SIG-M5 treated with dmso at 0.1 percent for 504 hours (cell line): ENCODE data around the gene CYP46A1.
"Not testable (repeated sequence)": the region's sequence is repeated elsewhere in the genome, so short reads cannot be mapped to it uniquely, and the experiment has no call there.

Experiments used
- DNase-seq: peaks from one replicate; lab custom pipeline; 2025; ENCODE audit not compliant: unreplicated experiment; lab: John Stamatoyannopoulos, UW

CYP46A1 gene

DNA sequence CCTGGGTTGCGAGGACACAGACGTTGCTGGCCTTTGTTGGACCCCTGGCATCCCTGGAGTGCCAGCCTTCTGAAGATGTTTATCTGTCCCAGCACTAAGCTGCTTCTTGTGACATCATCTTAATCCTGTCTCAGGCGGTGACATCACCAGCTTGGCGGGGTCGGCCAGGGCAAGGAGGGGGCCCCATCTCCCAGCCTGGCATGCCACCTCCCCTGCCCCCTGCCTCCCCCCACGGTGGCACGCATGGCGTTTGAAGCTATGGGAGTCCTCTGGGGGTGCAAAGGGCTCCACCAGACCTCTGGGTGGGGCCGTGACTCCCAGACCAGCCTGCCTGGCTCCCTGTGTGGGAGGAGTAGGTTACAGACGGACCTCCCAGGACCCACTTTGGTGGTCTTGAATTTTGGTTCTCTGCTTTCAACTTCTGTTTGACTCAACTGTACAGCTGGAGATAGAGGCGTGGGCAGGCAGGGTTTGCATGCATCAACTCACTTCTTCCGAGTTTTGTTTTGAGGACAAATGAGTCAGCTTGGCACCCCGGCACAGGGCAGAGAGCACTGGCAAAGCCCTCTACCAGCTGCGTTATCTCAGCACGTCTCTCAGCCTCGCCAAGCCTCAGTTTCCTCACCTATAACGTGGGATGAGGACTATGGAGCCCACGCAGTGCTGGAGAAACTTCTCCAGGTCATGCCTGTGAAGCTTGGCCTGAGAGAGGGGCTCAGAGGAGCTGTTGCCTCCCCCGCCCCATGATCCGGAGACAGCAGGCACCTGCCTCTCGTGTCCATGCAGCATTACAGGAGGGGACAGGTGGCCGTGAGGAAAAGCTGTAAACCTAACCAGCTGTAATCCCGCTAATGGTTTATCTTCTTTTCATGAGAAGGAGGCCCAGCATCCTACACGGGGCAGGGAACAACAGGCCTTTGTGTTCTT, 70.3 kb downstream of the CYP46A1 start:
- DNase-seq = no peak

DNA sequence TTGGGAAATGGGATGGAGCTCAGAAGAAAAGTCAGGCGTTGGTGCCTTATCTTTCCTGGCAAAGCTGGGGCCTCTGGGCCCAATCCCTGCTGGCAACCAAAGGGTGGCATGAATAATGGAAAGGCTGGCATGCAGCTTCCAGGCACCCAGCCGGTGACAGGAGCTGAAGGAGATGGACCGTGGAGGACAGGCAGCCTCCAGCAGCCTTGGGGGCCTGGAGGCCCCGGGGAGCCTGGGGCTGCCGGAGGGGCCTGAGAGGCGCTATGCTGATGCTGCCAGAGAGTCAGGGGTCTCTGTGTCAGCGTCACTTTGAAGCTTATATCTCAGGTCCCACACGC, 70.9 kb downstream of the CYP46A1 start:
- no peak for DNase-seq

DNA sequence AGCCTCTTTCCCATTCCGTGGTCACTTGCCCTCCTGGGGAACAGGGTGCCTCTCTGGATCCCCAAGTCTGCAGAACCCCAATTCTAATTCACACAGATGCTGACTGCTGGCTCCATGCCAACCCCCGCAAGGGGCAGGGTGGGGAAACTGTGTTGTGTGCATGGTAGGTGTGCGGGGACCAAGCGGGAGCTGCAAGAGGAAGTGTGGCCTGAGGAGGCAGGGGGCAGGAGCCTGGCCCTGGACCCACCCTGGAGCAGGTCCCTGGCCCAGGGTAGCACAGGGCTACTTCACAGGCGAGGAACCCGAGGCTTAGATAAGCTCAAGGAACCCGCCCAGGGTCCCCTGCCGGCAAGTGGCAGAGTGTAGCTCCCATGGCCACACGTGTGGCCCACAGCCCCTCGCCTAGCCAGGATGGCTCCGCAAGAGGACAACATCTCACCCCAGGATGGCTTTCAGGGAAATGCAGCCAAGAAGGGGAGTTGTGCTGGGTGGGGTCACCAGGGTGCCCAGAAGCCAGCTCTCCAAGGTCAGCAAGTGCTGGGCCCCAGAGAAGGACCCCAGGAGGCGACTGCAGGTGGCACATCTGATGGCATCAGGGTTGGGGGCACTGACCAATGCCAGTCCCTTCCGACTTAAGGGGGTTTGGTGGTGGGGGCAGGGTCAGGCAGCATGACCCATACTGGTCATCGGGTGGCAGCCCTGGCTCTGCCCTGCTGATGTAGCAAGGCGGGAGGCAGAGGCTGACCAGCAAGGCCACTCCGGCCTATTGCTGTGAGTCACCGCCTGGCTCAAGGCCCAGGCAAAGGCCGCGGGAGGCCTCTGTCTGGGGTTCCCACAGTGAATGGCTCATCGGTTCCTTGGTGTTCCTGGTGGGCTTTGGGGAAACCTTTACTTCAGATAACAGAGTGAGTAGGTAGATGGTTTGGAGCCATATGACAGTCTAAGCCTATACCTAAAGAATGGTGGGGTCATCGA, 71.8 kb downstream of the CYP46A1 start:
- DNase-seq = no peak

DNA sequence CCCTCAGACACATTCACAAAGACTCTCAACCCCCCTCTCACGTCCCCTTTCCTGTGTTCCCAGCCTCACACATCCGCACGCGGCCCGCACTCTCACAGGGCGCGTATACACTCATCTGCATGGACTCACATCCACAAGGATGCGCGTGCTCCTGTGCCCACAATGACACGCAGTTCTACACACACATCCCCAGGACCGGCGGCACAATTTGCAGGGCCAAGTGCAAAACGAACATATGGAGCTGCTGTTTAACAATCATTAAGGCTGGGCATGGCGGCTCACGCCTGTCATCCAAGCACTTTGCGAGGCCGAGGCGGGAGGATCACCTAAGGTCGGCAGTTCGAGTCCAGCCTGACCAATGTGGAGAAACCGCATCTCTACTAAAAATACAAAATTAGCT, 72.7 kb downstream of the CYP46A1 start:
- no peak for DNase-seq

DNA sequence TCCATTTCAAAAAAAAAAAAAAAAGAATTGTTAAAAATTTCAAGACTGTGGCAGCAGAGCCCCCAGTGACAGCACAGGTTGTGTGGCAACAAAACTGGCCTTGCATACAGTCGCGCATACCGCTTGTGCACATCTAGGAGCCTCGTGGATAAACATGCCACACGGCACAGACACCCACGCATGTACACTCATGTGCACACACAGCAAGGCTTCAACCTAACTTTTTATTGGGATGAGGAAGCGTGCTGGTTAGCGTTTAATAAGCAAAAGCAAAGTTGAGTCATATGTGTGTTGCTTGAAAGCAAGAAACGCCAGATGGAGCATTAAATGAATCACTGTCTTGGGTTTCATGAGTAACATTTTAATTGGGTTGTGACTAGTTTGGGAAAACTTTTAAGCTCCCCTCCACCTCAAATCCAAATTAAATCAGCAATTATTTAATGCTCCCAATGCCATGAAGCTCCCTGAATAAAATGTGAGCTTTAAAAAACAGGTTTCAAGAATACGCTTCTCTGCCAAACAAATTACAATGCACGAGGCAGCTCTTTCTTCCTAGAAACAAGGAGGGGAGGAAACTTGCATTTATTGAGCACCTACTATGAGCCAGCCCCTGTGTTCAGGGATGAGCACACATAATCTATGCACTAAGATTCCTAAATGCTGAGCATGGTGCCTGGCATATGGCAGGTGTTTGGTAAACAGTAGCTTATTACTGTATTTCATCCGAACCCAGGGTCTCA, 73.4 kb downstream of the CYP46A1 start:
- no peak for DNase-seq

DNA sequence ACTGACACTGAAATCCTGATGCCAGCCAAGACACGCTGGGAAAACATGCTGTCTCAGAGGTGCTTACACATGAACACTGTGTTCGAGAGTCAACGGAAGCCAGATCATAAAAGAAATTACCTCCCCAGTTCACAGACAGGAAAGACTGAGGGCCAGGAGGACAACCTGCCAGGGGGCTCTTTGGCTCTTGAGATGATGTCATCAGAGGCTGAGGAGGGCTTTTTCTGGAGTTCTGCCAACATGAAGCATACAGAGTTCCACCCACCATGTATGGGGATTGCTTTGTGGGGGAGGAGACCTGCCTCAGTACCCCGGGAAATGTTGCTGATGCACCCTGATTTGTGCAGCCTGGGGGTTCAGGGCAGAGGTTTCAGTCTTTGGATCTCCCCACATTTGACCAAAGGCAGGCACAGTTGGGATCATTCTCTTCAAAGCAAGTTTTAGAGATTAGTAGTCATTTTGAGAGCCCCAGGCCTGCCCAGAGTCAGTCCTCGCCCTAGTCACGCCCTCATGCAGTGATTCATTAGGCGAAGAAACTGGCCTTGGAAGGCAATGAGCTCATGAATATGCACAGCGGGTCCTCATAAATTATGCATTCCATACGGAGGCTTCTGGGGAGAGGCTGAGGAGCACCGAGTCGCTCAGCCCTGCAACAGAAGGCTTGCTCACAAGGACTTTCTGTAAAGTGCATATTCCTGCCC, 74.2 kb downstream of the CYP46A1 start:
- DNase-seq = no peak

DNA sequence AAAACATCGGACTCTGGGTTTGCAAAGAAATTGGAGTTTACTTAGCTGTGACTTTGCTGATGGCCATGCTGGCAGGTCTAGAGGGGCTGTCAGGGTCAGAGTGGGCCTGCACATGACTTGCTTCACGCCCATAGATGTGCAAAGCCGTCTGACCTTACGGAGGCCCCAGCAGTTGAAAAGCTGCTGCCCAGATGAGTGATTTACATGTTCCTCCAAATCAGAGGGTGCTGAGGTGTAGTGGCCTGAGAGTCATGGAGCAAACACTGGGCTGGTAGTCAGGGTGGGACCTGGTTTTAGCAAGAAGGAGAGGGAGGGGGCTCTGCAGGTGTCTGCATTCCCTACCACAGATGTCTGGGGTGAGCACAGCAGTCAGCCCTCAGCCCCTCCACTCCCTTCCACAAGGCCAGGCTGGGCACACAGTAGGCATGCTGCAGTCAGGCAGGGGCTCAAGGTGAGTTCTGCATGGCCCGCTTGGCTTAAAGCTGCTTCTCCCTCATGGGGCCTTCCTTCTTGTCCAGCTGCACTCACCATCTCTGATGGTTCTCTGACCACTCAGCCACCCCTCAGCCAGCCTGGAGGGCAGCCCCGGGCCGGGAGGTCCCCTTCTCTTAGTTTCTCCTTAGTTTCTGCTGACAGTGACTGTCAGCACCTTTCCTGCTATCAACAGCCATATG, 74.9 kb downstream of the CYP46A1 start:
- no peak for DNase-seq

DNA sequence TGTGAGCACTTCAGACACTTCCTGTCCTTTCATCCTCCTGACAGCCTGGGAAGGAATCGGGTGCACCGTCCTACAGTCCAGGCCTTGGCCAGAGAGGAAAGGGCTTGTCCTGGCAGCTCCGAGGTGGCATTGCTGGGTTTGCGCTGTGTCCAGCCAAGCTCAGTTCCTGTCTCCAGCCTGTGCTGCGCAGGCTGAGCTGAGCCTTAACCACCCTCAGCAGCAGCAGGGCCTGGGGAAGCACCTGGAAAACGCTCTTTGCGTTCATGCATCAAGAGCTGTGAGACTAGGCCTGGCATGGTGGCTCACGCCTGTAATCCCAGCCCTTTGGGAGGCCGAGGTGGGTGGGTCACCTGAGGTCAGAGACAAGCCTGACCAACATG, 75.4 kb downstream of the CYP46A1 start:
- DNase-seq = no peak

DNA sequence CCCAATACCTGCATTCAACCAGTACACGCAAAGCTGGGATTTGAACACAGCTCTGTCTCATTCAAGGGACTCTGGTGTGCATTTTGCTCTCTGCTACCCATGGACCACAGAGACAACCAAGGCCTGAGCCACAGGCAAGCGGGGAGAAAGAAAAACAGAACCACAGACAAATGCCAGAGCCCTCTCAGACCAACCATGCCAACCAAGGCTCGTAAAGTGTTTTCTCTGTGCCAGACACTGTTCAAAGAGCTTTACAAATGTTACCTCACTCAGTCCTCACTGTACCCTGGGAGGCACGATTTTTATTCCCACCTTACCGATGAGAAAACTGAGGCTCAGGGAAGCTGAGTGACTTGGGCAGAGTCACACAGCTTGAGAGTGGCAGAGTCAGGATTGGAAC, 76.7 kb downstream of the CYP46A1 start:
- no peak for DNase-seq

DNA sequence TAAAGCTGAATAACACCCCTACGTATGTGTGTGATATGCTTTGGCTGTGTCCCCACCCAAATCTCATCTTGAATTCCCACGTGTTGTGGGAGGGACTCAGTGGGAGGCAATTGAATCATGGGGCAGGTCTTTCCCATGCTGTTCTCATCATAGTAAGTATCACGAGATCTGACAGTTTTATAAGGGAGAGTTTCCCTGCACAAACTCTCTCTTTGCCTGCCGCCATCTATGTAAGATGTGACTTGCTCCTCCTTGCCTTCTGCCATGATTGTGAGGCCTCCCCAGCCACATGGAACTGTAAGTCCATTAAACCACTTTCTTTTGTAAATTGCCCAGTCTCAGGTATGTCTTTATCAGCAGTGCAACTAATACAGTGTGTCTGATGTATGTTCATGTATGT, 78.8 kb downstream of the CYP46A1 start:
- not testable (repeated sequence) for DNase-seq

DNA sequence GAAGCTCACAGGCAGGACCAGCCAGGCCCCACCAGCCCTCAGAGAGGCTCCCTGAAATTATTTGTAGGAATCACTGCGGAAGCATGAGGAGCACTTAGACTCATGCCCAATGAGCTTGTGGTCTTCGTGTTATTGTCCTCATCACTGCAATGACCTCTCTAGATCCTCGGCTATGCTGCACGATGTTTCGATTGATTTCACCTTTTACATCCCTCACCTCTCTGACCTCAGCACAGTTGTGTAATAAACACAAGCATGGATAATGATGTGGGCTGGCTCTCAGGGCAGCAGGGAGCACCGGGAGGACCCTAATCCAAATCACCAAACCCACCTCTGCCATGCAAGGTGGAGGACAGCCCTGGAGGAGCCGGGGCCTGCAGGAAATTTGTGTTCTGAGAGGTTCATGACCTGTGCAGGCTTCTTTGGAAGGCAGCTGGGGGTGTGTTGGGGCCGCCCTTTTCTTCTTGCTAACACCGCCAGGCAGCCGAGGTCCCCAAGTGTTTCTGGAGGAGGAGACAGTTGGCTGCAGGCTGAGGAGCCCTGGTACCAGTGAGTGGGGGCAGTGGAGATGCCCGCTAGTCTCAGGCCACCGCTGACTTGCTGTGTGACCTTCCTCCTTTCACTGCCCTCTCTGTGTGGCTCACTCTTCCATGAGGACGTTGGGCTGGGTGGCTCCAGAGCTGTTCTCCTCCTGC, 79.6 kb downstream of the CYP46A1 start:
- DNase-seq = no peak

DNA sequence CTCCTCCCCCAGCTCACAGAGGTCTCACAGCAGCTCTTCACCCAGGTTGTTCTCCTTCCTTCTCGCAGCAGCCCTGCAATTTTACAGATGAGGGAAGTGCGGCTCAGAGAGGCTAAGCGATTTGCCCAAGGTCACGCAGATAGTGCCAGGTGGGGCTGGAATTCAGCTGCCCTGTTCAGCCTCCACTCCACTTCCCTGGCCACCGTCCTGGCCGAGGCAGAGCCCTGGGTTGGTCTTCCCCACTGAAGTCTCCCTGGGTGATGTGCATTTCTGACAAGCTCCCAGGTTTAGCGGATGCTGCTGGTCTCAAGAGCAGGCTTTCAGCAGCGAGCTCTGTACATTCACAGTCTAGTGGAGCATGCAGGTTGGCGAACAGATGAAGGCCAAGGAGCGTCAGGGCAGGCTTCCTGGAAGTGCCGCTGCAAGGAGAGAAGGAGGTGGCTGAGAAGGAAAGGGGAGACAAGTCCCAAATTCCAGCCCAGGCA, 80.2 kb downstream of the CYP46A1 start:
- DNase-seq = no peak

DNA sequence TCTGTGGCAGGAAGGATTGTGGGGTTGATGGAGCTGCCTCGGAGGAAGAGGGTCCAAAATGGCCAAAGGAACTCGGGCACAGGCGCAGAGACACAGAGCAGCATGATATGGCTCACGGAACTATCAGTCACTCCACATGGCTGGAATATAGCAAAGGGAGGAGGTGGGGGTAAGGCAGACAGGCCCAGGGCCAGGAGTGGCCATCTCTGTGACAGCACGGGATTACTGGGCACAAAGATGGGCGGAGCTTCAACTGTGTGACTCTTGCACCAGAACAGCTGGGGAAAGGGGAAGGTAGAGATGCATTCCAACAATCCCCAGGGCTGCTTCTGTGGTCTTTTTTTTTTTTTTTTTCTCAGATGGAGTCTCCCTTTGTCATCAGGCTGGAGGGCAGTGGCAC, 84.3 kb downstream of the CYP46A1 start:
- no peak for DNase-seq

DNA sequence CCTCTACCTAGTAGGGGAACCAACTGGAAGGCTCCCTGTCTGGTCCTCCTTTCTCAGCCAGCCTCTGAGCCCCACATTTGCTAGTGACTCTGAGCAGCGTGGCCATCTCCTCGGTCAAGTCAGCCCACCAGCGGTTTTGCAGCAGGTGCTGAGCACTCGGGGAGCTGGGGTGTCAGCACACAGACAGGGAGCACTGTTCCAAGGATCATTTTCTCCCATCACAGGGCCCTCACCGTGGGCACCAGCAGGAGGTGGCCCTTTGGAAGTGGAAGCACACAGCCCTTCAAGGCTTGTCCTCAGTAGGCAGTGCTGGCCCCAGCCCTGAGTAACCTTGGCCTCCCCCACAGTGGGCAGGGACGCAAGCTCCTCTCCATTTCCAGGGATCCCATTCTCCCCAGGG, 85.0 kb downstream of the CYP46A1 start:
- DNase-seq = no peak

DNA sequence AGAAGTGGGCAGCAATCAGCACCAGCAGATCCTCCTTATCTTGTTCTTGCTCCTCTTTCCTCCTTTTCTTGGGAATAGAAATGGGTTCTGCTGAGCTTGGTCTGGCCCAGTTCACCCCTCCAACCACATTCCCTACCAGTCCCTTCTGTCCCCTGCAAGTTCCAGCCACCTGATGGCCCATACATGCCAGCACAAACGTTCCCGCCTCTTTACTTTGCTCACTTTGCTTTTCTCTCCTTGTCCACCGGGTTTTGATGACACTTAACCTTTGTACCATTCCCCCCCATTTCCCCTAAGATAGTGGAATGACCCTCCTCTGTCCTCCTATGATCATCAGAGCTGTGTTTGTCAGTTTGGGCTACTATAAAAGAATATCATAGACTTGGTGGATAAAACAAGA, 85.7 kb downstream of the CYP46A1 start:
- no peak for DNase-seq

DNA sequence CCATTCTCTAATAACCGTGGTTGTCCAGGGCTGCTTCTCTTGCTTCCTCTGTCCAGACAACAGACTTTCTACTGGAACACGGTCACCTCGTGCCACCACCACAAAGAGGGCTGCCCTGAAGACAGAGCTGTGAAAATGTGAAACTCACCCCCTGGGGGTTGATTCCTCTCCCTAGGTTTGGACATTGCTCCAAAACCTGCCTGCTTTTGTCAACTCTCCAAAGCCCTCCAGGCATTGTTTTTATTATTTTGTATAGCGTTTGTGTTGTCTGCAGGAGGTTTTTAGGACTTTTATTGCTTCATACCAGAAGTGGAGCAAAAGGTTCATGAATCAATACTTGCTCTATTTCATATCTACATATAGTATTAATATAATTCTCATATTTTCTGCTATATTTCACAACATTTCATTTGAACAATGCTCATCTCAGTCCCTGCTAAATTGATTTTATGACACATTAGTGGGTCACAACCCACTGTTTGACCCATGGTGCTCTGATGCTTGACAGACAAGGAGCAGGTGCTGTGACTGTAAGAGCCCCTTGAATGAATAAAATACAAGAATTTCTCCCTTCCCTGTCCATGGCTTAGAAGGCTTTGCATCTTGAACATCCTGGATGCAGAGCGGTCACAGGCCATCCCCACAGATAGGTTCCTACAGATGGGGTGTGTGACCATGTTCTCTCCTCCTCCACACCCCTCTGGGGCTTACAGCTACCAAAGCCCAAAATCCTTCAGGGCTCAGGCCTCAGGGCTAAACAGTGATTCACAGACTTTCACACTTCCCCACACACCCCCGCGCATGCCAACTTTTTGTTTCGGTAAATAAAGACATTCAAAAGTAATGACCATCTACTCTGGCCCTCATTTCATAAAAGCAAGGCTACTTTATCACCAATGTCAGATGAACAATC, 88.5 kb downstream of the CYP46A1 start:
- no peak for DNase-seq

DNA sequence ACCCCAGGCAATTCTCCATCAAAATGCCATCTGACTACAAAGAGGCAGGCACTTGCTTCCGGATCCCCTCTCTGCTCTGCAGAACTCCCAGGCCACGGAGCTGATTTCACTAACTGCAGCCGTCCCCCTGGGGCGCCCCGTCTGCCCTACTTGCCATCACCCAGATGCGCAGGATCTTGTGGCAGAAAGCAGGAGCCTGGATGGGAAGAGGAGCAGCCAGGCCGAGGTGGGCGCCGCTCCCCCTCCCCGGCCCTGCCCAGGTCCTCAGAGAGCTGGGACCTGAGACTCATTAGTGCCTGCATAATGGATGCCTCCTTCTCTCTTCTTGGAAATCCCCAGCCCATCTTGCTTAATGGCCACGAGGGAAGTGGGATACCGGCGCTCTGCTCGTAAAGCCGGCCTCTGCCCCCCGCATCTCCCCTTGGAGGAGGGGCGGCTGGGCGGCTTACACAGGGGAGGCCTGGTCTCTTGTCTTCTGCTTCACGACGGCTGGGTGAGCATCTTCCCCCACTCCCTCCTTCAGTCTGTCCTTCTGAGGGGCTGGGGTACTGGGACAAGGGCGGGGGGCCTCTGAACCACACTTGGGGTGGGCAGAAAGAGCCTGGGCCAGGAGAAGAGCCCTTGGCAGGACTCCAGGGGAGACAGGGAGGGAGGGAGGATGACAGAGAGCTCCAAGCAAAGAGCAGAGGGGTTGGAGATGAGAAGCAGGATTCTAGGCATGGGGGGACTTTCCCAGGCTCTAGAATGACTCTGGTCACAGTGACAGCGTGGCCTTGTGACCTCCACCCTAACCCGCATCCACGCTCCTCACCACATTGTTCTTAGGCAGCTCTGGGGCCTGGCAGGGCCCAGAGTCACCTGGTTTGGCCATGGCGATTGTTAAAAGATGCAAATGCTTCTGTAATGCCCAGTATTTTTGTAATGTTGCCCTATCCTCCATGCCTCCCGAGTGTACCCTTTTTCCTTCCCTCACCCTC, 89.7 kb downstream of the CYP46A1 start:
- DNase-seq = no peak
